ENCODE results near the gene SYT3. TPM values are rescaled to one million over a fixed set of nuclear protein-coding genes. Genes with fewer than 3 reads are reported as not detected.
"Not testable (repeated sequence)": the region's sequence is repeated elsewhere in the genome, so short reads cannot be mapped to it uniquely, and the experiment has no call there.

SYT3 gene
- polyA plus RNA-seq, 6 donors from 2014 or later, result 0.11 TPM; not detected in 5

GRCh38 chr19:50628146-50628545, 11.5 kb downstream of the SYT3 start:
- peaks cover 28 to 50% (median 33%) of the 10 kb centered on the region in 3 donors for H3K27me3 Mint-ChIP-seq
- DNase-seq (no peak), ATAC-seq (ENCODE audit: low read depth in 2 of 2) (no peak)
- peaks cover 0 to 10% (median 7%) of the 10 kb centered on the region in 7 donors for H3K9me3 Mint-ChIP-seq
- peaks cover 0 to 2% of the 10 kb centered on the region in 2 donors for H3K36me3 Mint-ChIP-seq
- H3K27ac Mint-ChIP-seq, result no peak overlapping the region
- no peaks in the 10 kb centered on the region for H3K4me1 Mint-ChIP-seq
- H3K4me3 Mint-ChIP-seq, result no peak overlapping the region

GRCh38 chr19:50626795-50627194, 12.9 kb downstream of the SYT3 start:
- ATAC-seq (ENCODE audit: low read depth in 2 of 2), result no peak
- H3K4me1 Mint-ChIP-seq, result no peaks in the 10 kb centered on the region
- no peak overlapping the region for H3K4me3 Mint-ChIP-seq
- H3K36me3 Mint-ChIP-seq, result no peaks in the 10 kb centered on the region
- DNase-seq, result no peak
- peaks cover 0 to 5% (median 0%) of the 10 kb centered on the region in 7 donors for H3K9me3 Mint-ChIP-seq
- peaks cover 25 to 46% (median 30%) of the 10 kb centered on the region in 3 donors for H3K27me3 Mint-ChIP-seq
- H3K27ac Mint-ChIP-seq, result peak overlapping the region in 1 of 6 donors; percentile 28

- H3K27me3 Mint-ChIP-seq, result peaks cover 20 to 41% (median 24%) of the 10 kb centered on the region in 3 donors
- H3K36me3 Mint-ChIP-seq, result no peaks in the 10 kb centered on the region
- no peak overlapping the region for H3K4me3 Mint-ChIP-seq
- no peaks in the 10 kb centered on the region for H3K4me1 Mint-ChIP-seq
- ATAC-seq (ENCODE audit: low read depth in 2 of 2) (no peak), DNase-seq (no peak)
- peaks cover 0 to 3% (median 0%) of the 10 kb centered on the region in 7 donors for H3K9me3 Mint-ChIP-seq
- H3K27ac Mint-ChIP-seq, result no peak overlapping the region
These were observed 13.7 kb downstream of the SYT3 start for GRCh38 chr19:50626011-50626410.

GRCh38 chr19:50624949-50625600, 14.6 kb downstream of the SYT3 start:
- no peak for ATAC-seq (ENCODE audit: low read depth in 2 of 2)
- H3K4me1 Mint-ChIP-seq, result no peaks in the 10 kb centered on the region

GRCh38 chr19:50620394-50620906, 19.2 kb downstream of the SYT3 start:
- not testable (repeated sequence) for ATAC-seq (ENCODE audit: low read depth in 2 of 2); H3K4me1 Mint-ChIP-seq; H3K9me3 Mint-ChIP-seq; H3K27ac Mint-ChIP-seq; H3K36me3 Mint-ChIP-seq; DNase-seq; H3K4me3 Mint-ChIP-seq
- peaks cover 0 to 14% (median 0%) of the 10 kb centered on the region in 3 donors for H3K27me3 Mint-ChIP-seq

More at GRCh38 chr19:50624949-50625600, 14.6 kb downstream of the SYT3 start:
- no peak for DNase-seq
- Mint-ChIP-seq H3K27ac (no peak overlapping the region), H3K27me3 (peaks cover 15 to 31% (median 16%) of the 10 kb centered on the region in 3 donors), H3K4me3 (no peak overlapping the region), H3K9me3 (peaks cover 0 to 3% (median 0%) of the 10 kb centered on the region in 7 donors), H3K36me3 (no peaks in the 10 kb centered on the region)

GRCh38 chr19:50619184-50619583, 20.5 kb downstream of the SYT3 start:
- not testable (repeated sequence) for H3K9me3 Mint-ChIP-seq; H3K4me1 Mint-ChIP-seq; DNase-seq; H3K4me3 Mint-ChIP-seq; ATAC-seq (ENCODE audit: low read depth in 2 of 2); H3K36me3 Mint-ChIP-seq
- Mint-ChIP-seq H3K27me3 (peaks cover 0 to 18% (median 0%) of the 10 kb centered on the region in 3 donors), H3K27ac (peak overlapping the region in 1 of 6 donors; percentile 88)

GRCh38 chr19:50618379-50618778, 21.3 kb downstream of the SYT3 start:
- not testable (repeated sequence) for ATAC-seq (ENCODE audit: low read depth in 2 of 2); H3K4me3 Mint-ChIP-seq; H3K36me3 Mint-ChIP-seq; H3K4me1 Mint-ChIP-seq; H3K9me3 Mint-ChIP-seq; DNase-seq; H3K27ac Mint-ChIP-seq
- peaks cover 0 to 19% (median 6%) of the 10 kb centered on the region in 3 donors for H3K27me3 Mint-ChIP-seq

GRCh38 chr19:50612504-50613404, 26.9 kb downstream of the SYT3 start:
- not testable (repeated sequence) for DNase-seq; H3K4me1 Mint-ChIP-seq; H3K27ac Mint-ChIP-seq; ATAC-seq (ENCODE audit: low read depth in 2 of 2); H3K36me3 Mint-ChIP-seq; H3K4me3 Mint-ChIP-seq
- H3K9me3 Mint-ChIP-seq, result peaks cover 0 to 16% (median 9%) of the 10 kb centered on the region in 7 donors
- H3K27me3 Mint-ChIP-seq, result peaks cover 5 to 34% (median 18%) of the 10 kb centered on the region in 3 donors

GRCh38 chr19:50607874-50608785, 31.6 kb downstream of the SYT3 start:
- H3K27me3 Mint-ChIP-seq, result peaks cover 17 to 52% (median 25%) of the 10 kb centered on the region in 3 donors
- H3K27ac Mint-ChIP-seq, result peak overlapping the region in 5 of 6 donors; percentile 26 to 95 (median 80)
- H3K4me1 Mint-ChIP-seq, result peaks cover 12 to 16% (median 15%) of the 10 kb centered on the region in 3 donors
- DNase-seq, result peak; percentile 61
- H3K36me3 Mint-ChIP-seq, result peaks cover 6 to 11% of the 10 kb centered on the region in 2 donors
- peak; percentile 88 to 92 for ATAC-seq (ENCODE audit: low read depth in 2 of 2)
- H3K9me3 Mint-ChIP-seq, result peaks cover 6 to 24% (median 12%) of the 10 kb centered on the region in 7 donors
- H3K4me3 Mint-ChIP-seq, result peak overlapping the region; percentile 30 to 85 (median 56)

- H3K36me3 Mint-ChIP-seq, result peaks cover 6 to 18% of the 10 kb centered on the region in 2 donors
- no peak for DNase-seq
- peaks cover 6 to 27% (median 16%) of the 10 kb centered on the region in 7 donors for H3K9me3 Mint-ChIP-seq
- H3K27ac Mint-ChIP-seq, result peak overlapping the region in 3 of 6 donors; percentile 32 to 90 (median 80)
- peaks cover 19 to 59% (median 33%) of the 10 kb centered on the region in 3 donors for H3K27me3 Mint-ChIP-seq
- peaks cover 12 to 16% (median 15%) of the 10 kb centered on the region in 3 donors for H3K4me1 Mint-ChIP-seq
- H3K4me3 Mint-ChIP-seq, result peak overlapping the region in 6 of 8 donors; percentile 51 to 85 (median 56)
- no peak for ATAC-seq (ENCODE audit: low read depth in 2 of 2)
These were observed 32.3 kb downstream of the SYT3 start for GRCh38 chr19:50607388-50607787.

GRCh38 chr19:50606059-50606836, 33.4 kb downstream of the SYT3 start:
- Mint-ChIP-seq H3K4me3 (peak overlapping the region in 3 of 8 donors; percentile 5 to 16 (median 9)), H3K27ac (peak overlapping the region in 1 of 6 donors; percentile 67), H3K4me1 (peaks cover 12 to 16% (median 15%) of the 10 kb centered on the region in 3 donors), H3K27me3 (peaks cover 28 to 63% (median 44%) of the 10 kb centered on the region in 3 donors), H3K9me3 (peaks cover 6 to 27% (median 16%) of the 10 kb centered on the region in 7 donors), H3K36me3 (peaks cover 6 to 18% of the 10 kb centered on the region in 2 donors)
- DNase-seq, result not testable (repeated sequence)
- peak in 1 of 2 donors; percentile 12 for ATAC-seq (ENCODE audit: low read depth in 2 of 2)

Measured in naive B cell (primary cell).